ENCODE measurements around the gene SLC26A2.

DNA sequence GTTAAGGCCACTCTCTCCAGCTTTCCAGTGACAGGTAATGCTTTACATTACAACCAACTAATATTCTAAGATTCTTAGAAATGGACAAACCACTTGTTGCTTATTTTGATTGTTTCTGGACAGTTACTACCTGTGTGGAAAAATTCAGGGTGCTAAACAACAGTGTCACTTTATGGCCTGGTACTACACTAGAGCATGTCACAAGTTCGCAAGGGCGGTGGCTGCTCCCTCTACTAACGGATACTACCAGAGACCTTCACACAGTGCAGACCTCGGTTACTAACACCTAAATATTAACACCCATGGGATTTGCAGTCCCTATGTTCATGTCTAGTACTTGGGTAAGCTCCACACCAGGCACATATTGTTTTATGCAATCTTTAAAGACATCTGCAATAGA lies 53.4 kb downstream of the SLC26A2 start:
- TF ChIP-seq, protein P1, sequence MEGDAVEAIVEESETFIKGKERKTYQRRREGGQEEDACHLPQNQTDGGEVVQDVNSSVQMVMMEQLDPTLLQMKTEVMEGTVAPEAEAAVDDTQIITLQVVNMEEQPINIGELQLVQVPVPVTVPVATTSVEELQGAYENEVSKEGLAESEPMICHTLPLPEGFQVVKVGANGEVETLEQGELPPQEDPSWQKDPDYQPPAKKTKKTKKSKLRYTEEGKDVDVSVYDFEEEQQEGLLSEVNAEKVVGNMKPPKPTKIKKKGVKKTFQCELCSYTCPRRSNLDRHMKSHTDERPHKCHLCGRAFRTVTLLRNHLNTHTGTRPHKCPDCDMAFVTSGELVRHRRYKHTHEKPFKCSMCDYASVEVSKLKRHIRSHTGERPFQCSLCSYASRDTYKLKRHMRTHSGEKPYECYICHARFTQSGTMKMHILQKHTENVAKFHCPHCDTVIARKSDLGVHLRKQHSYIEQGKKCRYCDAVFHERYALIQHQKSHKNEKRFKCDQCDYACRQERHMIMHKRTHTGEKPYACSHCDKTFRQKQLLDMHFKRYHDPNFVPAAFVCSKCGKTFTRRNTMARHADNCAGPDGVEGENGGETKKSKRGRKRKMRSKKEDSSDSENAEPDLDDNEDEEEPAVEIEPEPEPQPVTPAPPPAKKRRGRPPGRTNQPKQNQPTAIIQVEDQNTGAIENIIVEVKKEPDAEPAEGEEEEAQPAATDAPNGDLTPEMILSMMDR (conservative IDR thresholded peaks at IDR 0.05; ENCODE audit: low read depth, low read length), result no peak
- TF ChIP-seq EZH2phosphoT487 (IDR thresholded peaks at IDR 0.05; ENCODE audit: borderline replicate concordance, low read length), result no peak

Measured in PC-3 (cell line).